ENCODE data around the gene HRAS. TPM values are rescaled to one million over a fixed set of nuclear protein-coding genes. Genes with fewer than 3 reads are reported as not detected.

The HRAS gene
- total RNA-seq, 2 donors from 2014 or later: 31.7 to 48.1 TPM

DNA sequence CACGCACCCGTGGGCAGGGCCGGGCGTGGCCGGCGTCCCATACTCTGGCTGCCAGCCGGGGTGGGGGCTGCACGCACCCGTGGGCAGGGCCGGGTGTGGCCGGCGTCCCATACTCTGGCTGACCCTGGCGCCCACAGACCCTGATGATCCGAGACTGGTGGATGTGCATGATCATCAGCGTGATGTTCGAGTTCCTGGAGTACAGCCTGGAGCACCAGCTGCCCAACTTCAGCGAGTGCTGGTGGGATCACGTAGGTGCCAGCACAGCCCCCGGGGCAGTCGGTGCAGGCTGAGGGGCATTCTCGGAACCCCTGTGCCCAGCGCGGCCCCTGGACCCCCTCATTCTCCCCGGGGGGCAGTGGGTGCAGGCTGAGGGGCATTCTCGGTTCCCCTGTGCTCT, 47.3 kb downstream of the HRAS start:
- H3K4me1 ChIP-seq: no peaks in the 10 kb centered on the region
- H3K9me3 ChIP-seq: no peaks in the 10 kb centered on the region
- no peak for DNase-seq (ENCODE audit: low spot score)
- TF ChIP-seq, protein P1, sequence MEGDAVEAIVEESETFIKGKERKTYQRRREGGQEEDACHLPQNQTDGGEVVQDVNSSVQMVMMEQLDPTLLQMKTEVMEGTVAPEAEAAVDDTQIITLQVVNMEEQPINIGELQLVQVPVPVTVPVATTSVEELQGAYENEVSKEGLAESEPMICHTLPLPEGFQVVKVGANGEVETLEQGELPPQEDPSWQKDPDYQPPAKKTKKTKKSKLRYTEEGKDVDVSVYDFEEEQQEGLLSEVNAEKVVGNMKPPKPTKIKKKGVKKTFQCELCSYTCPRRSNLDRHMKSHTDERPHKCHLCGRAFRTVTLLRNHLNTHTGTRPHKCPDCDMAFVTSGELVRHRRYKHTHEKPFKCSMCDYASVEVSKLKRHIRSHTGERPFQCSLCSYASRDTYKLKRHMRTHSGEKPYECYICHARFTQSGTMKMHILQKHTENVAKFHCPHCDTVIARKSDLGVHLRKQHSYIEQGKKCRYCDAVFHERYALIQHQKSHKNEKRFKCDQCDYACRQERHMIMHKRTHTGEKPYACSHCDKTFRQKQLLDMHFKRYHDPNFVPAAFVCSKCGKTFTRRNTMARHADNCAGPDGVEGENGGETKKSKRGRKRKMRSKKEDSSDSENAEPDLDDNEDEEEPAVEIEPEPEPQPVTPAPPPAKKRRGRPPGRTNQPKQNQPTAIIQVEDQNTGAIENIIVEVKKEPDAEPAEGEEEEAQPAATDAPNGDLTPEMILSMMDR (IDR thresholded peaks at IDR 0.05): no peak
- H3K27ac ChIP-seq: no peak overlapping the region
- peaks cover 21% of the 10 kb centered on the region for H3K36me3 ChIP-seq
- no peaks in the 10 kb centered on the region for H3K27me3 ChIP-seq
- no peak overlapping the region for H3K4me3 ChIP-seq

- Histone ChIP-seq H3K4me3 (no peak overlapping the region), H3K9me3 (no peaks in the 10 kb centered on the region), H3K27ac (no peak overlapping the region), H3K36me3 (peaks cover 21% of the 10 kb centered on the region), H3K4me1 (no peaks in the 10 kb centered on the region), H3K27me3 (no peaks in the 10 kb centered on the region)
- TF ChIP-seq, protein P1 (IDR thresholded peaks at IDR 0.05): no peak
- no peak for DNase-seq (ENCODE audit: low spot score)
Measured at GRCh38 chr11:487571-488021, 47.8 kb downstream of the HRAS start.

GRCh38 chr11:486189-486588, 49.2 kb downstream of the HRAS start:
- Histone ChIP-seq H3K4me3 (no peak overlapping the region), H3K36me3 (peaks cover 19% of the 10 kb centered on the region), H3K9me3 (no peaks in the 10 kb centered on the region), H3K27ac (no peak overlapping the region), H3K27me3 (no peaks in the 10 kb centered on the region), H3K4me1 (no peaks in the 10 kb centered on the region)
- TF ChIP-seq, protein P1 (IDR thresholded peaks at IDR 0.05): no peak
- DNase-seq (ENCODE audit: low spot score): no peak

DNA sequence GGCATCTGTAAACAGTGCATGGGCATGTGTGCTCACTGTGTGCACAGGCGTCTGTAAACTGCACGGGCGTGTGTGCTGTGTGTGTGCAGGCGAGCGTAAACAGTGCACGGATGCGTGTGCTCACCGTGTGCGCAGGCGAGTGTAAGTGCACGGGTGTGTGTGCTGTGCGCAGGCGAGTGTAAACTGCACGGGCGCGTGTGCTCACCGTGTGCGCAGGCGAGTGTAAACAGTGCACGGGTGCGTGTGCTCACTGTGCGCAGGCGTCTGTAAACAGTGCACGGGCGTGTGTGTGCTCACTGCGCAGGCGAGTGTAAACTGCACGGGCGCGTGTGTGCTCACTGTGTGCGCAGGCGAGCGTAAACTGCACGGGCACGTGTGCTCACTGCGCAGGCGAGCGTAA, 50.8 kb downstream of the HRAS start:
- H3K4me3 ChIP-seq: no peak overlapping the region
- no peak for DNase-seq (ENCODE audit: low spot score)
- TF ChIP-seq, protein P1 (IDR thresholded peaks at IDR 0.05): no peak

More for the DNA sequence above, 50.8 kb downstream of the HRAS start:
- no peak overlapping the region for H3K27ac ChIP-seq
- no peaks in the 10 kb centered on the region for H3K4me1 ChIP-seq
- H3K27me3 ChIP-seq: no peaks in the 10 kb centered on the region
- no peaks in the 10 kb centered on the region for H3K9me3 ChIP-seq
- peaks cover 4% of the 10 kb centered on the region for H3K36me3 ChIP-seq

MicroRNAs encoded within 50 kb of the gene (microRNA counts, 767-probe panel; counts per million panel counts)
- 0 to 1,387 counts per million in 2 donors for microRNA hsa-miR-210

Small RNA genes within 50 kb of the gene (microRNA-seq; reads per million reads assigned to microRNA genes)
- gene MIR210 (ENCODE audit: borderline number of aligned reads in 2 of 2, borderline replicate concordance in 1 of 2): 118 to 158 reads per million in 2 donors

Other genes with a start within 250 kb of the HRAS start
- gene PGGHG, start 246.4 kb downstream of the HRAS start, total RNA-seq: 1 to 10 TPM; 4.9 to 9.4 TPM
- not detected for gene IFITM5, start 236.1 kb downstream of the HRAS start, total RNA-seq
- 100 to 1,000 TPM; 120 to 296 TPM for gene IFITM2, start 227.8 kb downstream of the HRAS start, total RNA-seq
- 100 to 1,000 TPM in 1 of 2 donors, 10 to 100 TPM in 1; 82.3 to 241 TPM for gene IFITM1, start 221.5 kb downstream of the HRAS start, total RNA-seq
- gene IFITM3, start 214.7 kb downstream of the HRAS start, total RNA-seq: 100 to 1,000 TPM; 156 to 372 TPM
- under 1 TPM in 1 of 2 donors, not detected in 1; 0.39 TPM for gene B4GALNT4, start 166.1 kb downstream of the HRAS start, total RNA-seq
- gene PKP3, start 141.4 kb downstream of the HRAS start, total RNA-seq: 1 to 10 TPM in 1 of 2 donors, under 1 TPM in 1; 0.43 to 1.0 TPM
- 10 to 100 TPM; 26.6 to 33.3 TPM for gene SIGIRR, start 120.6 kb downstream of the HRAS start, total RNA-seq
- under 1 TPM; 0.11 to 0.75 TPM for gene ANO9, start 93.6 kb downstream of the HRAS start, total RNA-seq
- gene PTDSS2, start 85.3 kb downstream of the HRAS start, total RNA-seq: 10 to 100 TPM; 26.8 to 32.5 TPM
- 100 to 1,000 TPM; 185 to 248 TPM for gene RNH1, start 28.3 kb downstream of the HRAS start, total RNA-seq
- gene LRRC56, start 2.0 kb upstream of the HRAS start, total RNA-seq: under 1 TPM; 0.12 to 0.15 TPM
- gene LMNTD2, start 25.2 kb upstream of the HRAS start, total RNA-seq: under 1 TPM; 0.33 to 0.86 TPM
- 10 to 100 TPM in 1 of 2 donors, 1 to 10 TPM in 1; 8.5 to 13.0 TPM for gene RASSF7, start 25.4 kb upstream of the HRAS start, total RNA-seq
- gene PHRF1, start 40.9 kb upstream of the HRAS start, total RNA-seq: 10 to 100 TPM; 12.4 to 14.2 TPM
- 10 to 100 TPM in 1 of 2 donors, 1 to 10 TPM in 1; 9.6 to 14.9 TPM for gene IRF7, start 80.4 kb upstream of the HRAS start, total RNA-seq
- not detected for gene CDHR5, start 89.4 kb upstream of the HRAS start, total RNA-seq
- gene SCT, start 91.6 kb upstream of the HRAS start, total RNA-seq: not detected
- not detected for gene DRD4, start 101.7 kb upstream of the HRAS start, total RNA-seq
- gene DEAF1, start 159.6 kb upstream of the HRAS start, total RNA-seq: 10 to 100 TPM; 15.5 to 26.6 TPM
- 10 to 100 TPM; 12.5 to 20.7 TPM for gene TMEM80, start 160.2 kb upstream of the HRAS start, total RNA-seq
- 1 to 10 TPM; 4.7 to 7.5 TPM for gene EPS8L2, start 170.7 kb upstream of the HRAS start, total RNA-seq
- 100 to 1,000 TPM in 1 of 2 donors, 10 to 100 TPM in 1; 90.3 to 111 TPM for gene TALDO1, start 211.9 kb upstream of the HRAS start, total RNA-seq
- 10 to 100 TPM; 13.3 to 29.8 TPM for gene GATD1, start 241.9 kb upstream of the HRAS start, total RNA-seq

Measured in right atrium auricular region (tissue), 2 donors.